IPS DF 4.7 (cell line): ENCODE data around the gene FLNC.

Experiments
- DNase-seq: peaks from one replicate; pipeline ENCODE4 v3.0.0-alpha.2; 2013; ENCODE audit warnings: low spot score; ENCODE audit errors: extremely low read depth

FLNC gene

GRCh38 chr7:128862571-128863432, 32.6 kb downstream of the FLNC start, which contains the start of gene ATP6V1F:
Gene ATP6V1F (plus strand): TSS chr7:128862856. CDS start chr7:128862905, 49 bp downstream.
- DNase-seq: no peak

DNA sequence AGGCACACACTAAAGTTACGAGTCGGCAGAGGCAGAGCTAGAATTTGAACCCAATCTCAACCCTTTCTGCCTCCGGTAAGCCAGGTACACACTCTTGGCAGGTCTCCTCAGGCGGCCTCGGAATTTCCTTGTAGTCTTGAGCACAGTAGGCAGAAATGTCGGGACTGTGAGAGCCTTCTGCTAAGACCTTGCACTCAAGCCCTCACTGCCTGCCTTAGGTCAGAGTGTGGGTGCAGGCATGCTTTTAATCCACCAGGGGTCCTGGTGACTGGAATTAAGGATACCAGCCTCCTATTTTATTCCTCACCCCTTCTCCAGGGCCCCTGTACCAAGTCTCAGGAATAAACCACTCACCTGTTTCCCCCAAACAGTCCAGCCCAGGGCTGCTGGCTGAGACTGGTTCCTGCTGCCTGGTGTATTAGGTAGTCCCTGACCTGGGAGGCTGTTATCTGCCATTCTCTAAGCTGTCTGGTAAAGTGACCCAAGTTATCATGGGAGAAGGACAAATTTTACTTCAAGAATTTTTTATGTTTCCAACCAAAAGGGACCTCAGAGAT, 33.3 kb downstream of the FLNC start:
- DNase-seq: no peak

- DNase-seq: no peak
Measured at GRCh38 chr7:128865303-128865702, 35.1 kb downstream of the FLNC start.

DNA sequence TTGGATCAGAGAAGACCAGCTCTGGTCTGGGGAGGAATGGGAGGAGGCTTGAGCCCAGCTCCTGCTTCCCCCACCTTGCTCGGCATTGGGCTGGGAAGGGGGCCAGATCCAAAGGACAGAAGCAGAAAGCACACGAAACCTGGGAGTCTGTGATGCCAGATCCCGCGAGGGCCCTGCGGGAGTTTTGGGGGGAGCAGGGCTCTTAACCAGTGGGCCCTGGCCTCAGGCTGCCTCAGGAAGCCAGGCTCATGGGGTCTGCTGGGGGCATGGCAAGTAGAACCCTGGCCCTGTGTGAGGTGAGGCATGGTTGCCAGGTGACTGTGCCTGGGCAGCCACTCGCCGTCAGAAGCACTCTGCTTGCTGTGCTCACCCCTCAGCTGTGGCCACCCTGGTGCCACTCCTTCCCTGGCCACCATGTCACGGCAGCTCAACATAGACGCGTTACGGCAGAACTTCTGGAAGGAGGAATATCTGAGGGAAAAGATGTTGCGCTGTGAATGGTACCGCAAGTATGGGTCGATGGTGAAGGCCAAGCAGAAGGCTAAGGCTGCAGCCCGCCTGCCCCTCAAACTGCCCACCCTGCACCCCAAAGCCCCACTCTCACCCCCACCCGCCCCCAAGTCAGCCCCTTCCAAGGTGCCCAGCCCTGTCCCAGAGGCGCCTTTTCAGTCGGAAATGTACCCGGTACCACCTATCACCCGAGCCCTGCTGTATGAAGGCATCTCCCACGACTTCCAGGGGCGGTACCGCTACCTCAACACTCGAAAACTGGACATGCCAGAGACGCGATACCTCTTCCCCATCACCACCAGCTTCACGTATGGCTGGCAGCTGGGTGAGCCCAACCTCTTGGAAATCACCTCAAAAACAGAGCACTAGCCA, 36.0 kb downstream of the FLNC start:
- no peak for DNase-seq

DNA sequence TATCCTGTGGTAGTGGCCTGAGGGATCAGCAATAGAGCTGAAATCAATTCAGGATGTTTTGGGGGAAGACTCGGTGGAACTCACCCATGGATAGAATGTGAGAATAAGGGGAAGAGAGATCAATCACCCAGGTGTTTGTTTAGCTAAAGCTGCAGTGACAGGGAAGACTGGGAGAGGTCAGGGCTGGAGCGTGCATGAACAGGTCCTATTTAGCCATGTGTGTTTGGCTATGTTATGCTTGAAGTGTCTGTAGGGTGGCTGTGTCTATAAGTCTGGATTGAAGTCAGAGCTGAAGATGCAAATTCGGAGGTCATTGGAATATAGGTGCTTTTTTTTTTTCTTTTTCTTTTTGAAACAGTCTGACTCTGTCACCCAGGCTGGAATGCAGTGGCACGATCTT, 37.0 kb downstream of the FLNC start:
- DNase-seq: no peak

DNA sequence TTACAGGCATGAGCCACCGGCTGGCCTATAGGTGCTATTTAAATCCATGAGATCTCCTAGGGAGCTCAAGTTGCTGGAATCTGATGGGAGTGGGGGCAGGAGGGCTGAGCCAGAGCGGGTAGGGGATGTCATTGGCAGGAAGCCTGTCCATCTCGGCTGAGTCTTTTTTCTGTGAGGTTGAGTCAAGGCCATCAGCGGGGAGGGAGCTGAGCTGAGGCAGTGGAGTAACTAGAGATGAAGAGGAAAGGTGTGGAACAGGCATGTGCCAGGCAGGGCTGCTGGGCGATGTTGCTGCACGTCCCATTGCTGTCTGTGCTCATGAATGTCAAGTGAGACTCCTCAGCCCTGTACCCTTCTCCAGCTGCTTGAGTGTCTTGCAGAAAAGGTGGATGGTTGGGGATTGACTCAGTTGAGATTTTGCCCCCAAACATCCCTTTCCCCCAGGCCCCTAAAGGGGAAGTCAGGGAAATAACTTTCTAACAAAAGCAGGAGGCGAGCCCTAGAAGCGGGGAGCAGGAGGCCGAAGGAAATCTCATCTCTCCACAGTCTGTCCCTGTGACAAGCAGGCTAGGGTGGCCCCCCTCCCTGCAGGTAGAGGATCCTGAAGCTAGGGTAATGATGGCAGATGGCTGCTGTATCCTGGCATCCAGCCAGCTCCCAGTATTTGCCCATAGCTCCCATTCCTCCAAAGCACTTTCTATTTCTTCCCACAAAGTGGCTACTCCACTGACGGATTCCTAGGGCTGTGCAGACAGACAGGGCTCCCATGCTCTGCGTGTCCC, 37.8 kb downstream of the FLNC start:
- no peak for DNase-seq

DNA sequence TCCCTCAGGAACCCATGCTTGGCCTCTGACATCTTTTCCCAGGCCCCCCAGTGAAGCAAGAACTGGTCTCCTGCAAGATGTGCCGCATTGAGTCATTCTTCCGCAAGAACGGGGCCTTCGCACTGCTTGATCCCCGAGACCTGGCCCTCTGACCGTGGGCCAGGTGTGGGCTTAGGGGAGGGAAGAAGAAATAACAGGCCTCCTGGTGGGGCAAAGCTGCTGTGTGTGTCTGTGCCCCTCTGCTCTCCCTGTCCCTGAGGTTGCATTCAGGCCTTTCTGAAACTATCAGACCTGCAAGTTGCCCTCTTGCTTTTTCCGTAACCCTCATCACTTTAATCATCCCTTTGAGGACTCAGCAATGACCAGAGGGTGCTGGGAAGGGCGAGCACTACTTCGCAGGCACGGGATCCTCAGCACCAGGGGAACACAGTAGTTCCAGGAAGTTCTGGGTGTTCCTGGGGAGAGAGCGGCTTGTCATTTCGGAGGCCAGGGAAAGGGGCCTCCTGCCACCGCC, 38.5 kb downstream of the FLNC start:
- DNase-seq: no peak

DNA sequence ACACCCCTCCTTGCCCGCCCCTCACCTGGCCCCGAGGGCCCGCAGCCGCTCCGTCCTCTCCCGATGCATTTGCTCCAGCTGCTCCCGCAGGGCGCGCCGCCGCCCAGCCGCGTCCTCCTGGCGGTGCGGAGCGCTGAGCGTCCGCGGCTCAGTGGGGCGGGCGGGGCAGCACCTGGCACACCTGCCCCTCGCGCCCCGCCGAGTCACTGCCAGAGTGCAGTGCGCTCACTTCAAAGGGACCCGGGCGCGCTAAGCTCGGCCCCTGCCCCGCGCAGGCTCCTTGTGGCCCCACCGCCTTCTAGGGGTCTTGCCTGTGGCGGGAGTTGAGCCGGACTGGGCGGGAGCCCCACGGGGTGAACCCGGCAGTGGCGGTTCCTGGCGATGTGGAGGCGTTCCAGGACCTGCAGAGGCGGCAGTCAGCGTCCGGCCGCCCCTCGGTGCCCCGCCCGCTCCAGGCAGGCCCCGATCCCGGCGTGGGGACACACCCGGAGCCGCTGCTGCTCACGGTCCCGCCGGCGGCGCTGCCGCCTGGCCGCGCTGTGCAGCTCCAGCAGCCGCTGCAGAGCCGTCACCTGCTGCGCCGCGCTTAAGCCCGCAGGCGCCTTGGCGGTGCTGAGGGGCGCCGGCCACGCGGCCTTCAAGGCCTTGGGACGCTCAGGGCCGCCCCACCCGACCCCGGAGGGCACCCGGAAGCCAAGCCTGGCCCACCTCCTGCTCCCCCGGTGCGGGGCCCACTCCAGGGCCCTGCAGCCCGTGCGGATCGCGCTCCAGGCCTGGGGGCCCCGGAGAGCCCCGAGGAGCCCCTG, 39.1 kb downstream of the FLNC start:
- DNase-seq: no peak

GRCh38 chr7:128869944-128870285, 39.7 kb downstream of the FLNC start:
- no peak for DNase-seq

DNA sequence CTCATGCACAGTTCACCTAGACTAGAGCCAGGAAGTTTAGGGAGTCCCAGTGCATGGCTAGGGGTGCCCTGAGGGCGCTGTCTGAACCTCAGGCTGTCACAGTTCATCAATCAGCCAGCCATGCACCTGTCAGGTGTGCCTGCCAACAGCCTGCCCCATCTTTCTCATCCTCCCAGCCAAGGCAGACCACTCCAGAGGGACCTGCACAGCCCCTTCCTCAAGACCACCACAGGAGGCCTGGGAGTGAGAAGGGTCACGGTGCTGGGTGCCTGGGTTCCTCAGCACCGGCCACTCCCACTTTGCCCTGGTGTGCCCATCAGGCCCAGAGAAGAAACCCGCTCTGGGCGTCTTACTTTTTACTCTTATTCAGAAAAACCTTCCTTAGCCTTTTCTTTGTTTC, 40.8 kb downstream of the FLNC start:
- no peak for DNase-seq

DNA sequence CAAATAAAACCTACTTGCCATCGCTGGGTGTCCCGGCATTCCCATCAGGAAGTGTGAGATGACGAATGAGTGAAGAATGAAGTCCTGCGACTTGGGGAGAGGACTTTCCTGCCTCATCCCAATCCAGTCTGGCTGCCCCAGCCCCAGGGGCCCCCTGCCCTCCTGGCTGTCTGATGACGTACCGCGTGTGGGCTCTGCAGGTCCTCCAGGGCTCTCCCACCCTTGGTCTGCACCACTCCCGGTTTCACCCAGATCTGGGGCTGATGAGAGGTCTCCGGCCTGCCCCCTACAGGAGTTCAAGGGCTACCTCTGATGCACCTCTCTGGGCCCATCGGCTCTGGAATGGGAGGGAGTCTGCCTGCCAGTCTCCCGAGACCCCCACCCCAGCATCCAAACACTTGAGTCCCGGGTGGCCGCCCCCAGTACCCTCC, 42.2 kb downstream of the FLNC start:
- no peak for DNase-seq

DNA sequence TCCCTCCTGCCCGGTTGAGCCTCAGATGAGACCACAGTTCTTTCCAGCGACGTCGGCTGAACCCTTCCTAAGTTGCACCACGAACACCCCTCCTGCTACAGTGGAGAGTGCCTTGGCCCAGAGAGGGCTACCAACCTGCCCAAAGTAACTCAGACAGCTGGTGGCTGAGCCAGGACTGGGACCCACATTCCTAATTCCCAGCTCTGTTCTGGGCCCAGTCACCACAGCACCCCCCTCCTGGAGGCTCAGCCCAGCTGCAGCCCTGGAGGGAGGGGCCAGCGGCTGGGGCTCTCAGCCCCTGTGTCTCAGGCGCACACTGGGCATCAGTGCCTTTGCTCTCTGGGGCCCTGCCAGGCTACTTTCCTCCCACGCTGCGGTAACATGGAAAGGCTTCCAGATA, 43.0 kb downstream of the FLNC start:
- no peak for DNase-seq

DNA sequence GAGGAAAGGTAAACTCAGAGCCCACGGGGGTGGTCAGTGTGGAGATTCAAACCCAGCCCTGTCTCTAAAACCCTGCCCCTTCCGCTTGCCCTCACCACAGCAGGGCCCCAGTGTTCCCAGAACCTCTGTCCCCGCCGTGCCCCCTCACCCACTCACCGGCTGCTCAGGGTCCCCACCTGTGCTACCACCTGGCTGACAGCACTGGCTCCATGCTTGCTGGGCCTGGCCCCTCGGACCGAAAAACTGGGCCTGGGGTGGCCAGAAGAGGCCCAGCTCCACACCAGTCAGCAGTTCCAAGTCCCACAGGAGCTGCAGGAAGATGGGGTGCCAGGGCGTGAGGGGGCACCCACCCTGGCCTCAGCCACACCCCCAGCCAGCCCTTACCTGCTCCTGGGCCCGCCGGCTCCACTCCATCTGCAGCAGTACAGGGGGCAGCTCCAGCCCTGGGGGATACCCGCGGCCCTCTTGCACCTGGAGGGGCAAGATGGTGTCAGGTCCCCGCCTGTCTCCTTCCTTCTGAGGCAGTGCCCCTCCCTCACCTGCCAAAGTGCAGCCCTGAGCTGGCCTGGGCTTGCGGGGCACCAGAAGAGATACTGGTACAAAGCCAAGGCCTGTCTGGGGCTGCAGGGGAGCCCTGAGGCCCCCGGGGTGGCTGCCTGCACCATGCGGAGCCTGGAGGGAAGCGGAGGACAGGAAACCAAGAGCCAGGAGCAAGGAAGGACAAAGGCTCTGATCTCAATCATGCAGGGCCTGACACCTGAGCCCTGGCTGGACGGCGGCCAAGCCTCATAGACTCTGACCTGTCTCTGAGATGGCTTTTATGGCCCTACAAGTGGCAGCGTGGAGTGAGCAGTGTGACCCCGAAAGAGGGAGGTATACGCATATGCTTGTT, 44.2 kb downstream of the FLNC start:
- no peak for DNase-seq

DNA sequence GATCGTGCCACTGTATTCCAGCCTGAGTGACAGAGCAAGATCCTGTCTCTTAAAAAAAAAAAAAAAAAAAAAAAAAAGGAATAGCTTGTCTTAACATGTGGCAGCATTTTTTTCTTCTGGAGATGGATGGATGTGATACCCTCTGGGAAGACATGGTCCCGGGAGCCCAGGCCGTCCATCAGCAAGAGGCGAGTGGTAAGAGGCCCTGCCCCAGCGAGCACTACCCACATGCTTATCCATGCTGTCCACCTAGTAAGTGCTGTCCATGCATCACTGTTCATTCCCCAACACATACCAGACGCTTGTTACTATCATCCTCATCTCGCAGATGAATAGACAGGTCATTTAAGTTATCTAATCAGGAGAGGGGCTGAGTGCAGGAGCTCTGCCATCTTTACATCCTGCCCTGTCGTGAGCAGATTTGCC, 45.3 kb downstream of the FLNC start:
- no peak for DNase-seq

DNA sequence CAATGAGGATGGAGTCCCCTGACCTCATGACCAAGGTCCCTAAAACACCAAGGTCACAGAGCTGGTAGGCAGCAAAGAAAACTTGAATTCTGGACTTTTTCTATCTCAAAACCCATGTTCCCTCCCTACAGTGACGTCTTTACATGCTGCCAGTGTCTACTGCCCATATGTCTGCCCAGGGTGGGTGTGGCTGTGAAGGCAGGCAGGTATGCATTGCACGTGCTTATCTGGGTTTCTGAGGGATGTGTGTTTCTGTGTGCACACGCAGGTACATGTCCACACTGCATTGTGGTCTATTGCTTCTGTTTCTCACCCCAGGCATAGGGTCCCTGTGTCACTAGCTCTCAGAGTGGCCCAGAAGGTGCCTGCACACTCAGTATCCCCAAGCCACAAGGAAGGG, 45.9 kb downstream of the FLNC start:
- DNase-seq: no peak

DNA sequence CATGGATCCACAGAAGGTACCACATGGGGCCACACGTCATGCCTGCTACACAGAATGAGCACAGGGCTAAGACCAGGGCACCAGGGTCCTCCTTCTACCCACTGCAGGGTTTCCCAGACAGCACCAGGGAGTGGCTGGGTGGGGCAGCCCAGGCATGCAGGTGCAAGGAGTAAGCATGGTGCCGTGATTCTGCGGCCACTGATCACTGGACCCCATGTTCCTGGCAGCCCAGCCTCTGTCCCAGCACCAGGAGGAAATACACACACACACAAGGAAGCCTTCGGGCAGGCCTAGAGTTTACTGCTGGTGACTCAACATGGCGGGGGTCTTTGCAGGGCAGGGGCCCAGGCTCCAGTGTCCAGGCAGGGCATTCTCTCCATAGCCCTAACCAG, 46.4 kb downstream of the FLNC start:
- no peak for DNase-seq

GRCh38 chr7:128876978-128877755, 47.0 kb downstream of the FLNC start:
- DNase-seq: no peak

DNA sequence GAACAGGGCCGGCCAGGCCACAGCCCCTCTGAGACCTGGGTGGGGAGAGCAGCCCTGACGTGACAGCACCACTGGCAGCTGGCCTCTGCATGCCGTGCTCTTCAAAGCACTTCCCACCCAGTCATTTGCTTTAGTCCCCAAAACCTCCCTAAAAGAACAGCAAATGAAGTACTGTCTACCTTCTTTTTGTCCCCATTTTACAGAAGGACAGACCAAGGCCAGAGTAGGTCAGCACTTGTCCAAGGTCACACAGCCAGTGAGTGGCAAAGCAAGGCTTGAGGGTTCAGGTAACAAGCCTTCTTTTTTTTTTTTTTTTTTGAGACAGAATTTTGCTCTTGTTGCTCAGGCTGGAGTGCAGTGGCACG, 47.5 kb downstream of the FLNC start:
- no peak for DNase-seq
